Activated naive CD8-positive, alpha-beta T cell treated with anti-CD3 and anti-CD28 coated beads, Interleukin-2, amount 50 U/mL, for 24 hours (primary cell): ENCODE results near the gene MED13L.

Experiments used
- ATAC-seq: fragments of 150-1000 bp; cut with Tn5 transposase; one replicate; pipeline ENCODE4 v1.10.0; 2021
- DNase-seq: peaks from one replicate; pipeline ENCODE4 v3.0.0; 2021
- H3K27ac Mint-ChIP-seq: one replicate; pipeline ENCODE4 v1.8.0; 2021; ENCODE audit warnings: mild to moderate bottlenecking, mixed read lengths
- H3K27me3 Mint-ChIP-seq: one replicate; pipeline ENCODE4 v1.8.0; 2021; ENCODE audit warnings: mixed read lengths
- H3K36me3 Mint-ChIP-seq: one replicate; pipeline ENCODE4 v1.8.0; 2021; ENCODE audit warnings: low read depth, mixed read lengths
- H3K4me1 Mint-ChIP-seq: one replicate; pipeline ENCODE4 v1.8.0; 2021; ENCODE audit warnings: mixed read lengths
- H3K4me3 Mint-ChIP-seq: one replicate; pipeline ENCODE4 v1.8.0; 2021; ENCODE audit warnings: mild to moderate bottlenecking, moderate library complexity, mixed read lengths
- H3K9me3 Mint-ChIP-seq: one replicate; pipeline ENCODE4 v1.8.0; 2021; ENCODE audit warnings: mixed read lengths

Gene MED13L

DNA sequence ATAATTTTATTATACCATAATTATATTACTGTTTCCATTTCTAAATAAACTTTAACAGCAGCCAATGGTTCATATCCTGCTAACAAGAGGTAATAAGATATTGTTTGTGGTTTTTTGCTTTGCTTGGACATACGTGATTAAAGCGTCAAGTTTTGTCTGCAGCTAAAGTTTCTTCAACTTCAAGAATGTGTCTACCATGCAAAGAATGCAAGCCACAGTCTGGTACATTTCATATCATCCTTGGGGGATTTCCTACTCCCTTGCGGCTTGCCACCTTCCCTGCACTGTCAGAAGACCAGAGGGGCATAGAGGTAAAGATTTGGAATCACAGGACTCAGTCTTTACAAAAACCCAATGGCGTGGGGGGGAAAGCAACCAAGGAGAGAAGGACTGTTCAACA, 125.2 kb downstream of the MED13L start:
- H3K4me1 Mint-ChIP-seq = peaks cover 51% of the 10 kb centered on the region
- DNase-seq (no peak), ATAC-seq (peak; percentile 57)
- H3K36me3 Mint-ChIP-seq = no peaks in the 10 kb centered on the region
- no peaks in the 10 kb centered on the region for H3K9me3 Mint-ChIP-seq
- no peak overlapping the region for H3K4me3 Mint-ChIP-seq
- no peaks in the 10 kb centered on the region for H3K27me3 Mint-ChIP-seq
- H3K27ac Mint-ChIP-seq = no peak overlapping the region

DNA sequence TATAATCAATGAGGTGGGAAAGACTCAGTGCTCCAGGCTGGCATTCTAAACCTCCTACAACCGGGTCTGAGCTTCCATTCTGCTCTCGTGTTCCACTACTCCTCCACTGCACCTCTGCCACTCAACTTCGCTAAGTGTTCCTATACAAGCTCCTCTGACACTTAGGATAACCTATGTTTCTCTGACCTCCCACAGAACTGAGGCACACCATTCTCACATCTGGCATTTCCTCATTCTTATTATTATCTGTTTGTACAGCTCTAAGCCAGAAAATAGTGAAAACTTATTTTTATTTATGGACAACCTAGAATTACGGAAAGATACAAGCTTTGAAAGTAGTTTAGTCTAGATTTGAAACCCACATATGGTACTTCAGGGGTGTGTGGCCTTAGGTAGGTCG, 127.0 kb downstream of the MED13L start:
- peaks cover 48% of the 10 kb centered on the region for H3K4me1 Mint-ChIP-seq
- no peaks in the 10 kb centered on the region for H3K36me3 Mint-ChIP-seq
- H3K27ac Mint-ChIP-seq = no peak overlapping the region
- H3K4me3 Mint-ChIP-seq = no peak overlapping the region
- no peak for ATAC-seq
- no peaks in the 10 kb centered on the region for H3K9me3 Mint-ChIP-seq
- no peak for DNase-seq
- H3K27me3 Mint-ChIP-seq = no peaks in the 10 kb centered on the region

DNA sequence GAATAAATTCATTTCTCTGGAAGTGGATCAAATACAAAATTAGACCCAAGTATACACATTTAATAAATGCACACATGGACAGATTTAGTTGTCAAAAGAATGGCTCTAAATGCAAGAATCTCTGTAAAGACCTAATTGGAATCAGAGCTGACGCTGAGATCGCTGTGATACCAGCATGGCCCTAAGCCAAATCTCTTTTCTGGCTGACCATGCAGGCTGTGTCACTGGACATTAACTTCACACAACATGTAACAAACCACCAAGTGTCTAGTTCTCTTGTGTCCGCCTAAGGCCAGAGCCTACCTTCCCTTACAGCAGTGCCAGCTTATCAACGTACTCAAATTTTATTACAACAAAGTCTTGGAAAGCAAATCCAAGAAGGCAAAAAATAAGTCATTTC, 127.5 kb downstream of the MED13L start:
- H3K4me1 Mint-ChIP-seq = peaks cover 50% of the 10 kb centered on the region
- no peak for DNase-seq
- H3K27me3 Mint-ChIP-seq = no peaks in the 10 kb centered on the region
- no peak overlapping the region for H3K4me3 Mint-ChIP-seq
- H3K27ac Mint-ChIP-seq = no peak overlapping the region
- no peak for ATAC-seq
- no peaks in the 10 kb centered on the region for H3K36me3 Mint-ChIP-seq
- no peaks in the 10 kb centered on the region for H3K9me3 Mint-ChIP-seq

DNA sequence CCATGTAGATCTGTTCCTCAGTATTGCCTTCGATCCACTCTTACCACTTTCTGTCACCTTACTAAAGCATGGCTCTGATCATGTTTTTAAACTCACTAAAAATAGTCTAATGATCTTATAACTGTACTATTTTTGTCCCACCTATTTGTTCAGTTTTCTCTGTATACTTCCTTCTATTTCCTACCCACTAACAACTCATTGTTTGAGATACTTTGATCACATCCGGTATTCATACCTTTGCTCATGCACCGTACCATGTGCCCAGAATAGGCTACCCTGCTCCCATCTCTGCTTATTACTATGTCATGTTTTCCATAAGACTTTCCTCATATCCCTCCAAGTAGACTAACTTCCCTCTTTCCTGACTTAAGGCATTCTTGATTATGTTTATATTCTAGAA, 128.6 kb downstream of the MED13L start:
- Mint-ChIP-seq H3K4me3 (no peak overlapping the region), H3K9me3 (no peaks in the 10 kb centered on the region), H3K36me3 (no peaks in the 10 kb centered on the region), H3K4me1 (peaks cover 58% of the 10 kb centered on the region), H3K27me3 (no peaks in the 10 kb centered on the region), H3K27ac (no peak overlapping the region)
- ATAC-seq (peak; percentile 54), DNase-seq (no peak)

DNA sequence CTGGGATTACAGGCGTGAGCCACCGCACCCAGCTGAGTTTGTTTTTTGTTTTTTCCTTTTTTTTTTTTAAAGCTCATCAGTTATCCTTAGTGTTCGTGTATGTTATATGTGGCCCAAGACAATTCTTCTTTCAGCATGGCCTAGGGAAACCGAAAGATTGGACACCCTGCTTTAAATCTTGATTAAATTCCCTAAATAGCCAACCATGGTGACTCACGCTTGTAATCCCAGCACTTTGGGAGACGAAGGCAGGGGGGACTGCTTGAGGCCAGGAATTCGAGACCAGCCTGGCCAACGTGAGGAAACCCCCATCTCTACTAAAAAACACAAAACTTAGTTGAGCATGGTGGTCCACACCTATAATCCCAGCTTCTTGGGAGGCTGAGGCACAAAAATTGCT, 131.1 kb downstream of the MED13L start:
- ATAC-seq (no peak), DNase-seq (no peak)
- Mint-ChIP-seq H3K4me3 (no peak overlapping the region), H3K9me3 (no peaks in the 10 kb centered on the region), H3K27me3 (no peaks in the 10 kb centered on the region), H3K27ac (no peak overlapping the region), H3K36me3 (no peaks in the 10 kb centered on the region), H3K4me1 (peaks cover 59% of the 10 kb centered on the region)

DNA sequence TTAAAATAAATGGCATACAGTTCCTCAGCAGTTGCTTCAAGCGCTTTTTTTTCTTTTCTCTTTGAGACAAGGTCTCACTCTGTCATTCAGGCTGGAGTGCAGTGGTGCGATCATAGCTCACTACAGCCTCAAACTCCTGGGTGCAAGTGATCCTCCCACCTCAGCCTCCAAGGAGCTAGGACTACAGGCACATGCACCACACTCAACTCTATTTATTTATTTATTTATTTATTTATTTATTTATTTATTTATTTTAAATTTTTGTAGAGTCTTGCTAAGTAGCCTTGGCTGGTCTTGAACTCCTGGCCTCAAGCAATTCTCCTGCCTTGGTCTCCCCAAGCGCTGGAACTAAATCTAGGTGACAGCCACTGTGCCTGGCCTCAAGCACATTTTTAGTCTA, 132.0 kb downstream of the MED13L start:
- Mint-ChIP-seq H3K4me3 (no peak overlapping the region), H3K36me3 (no peaks in the 10 kb centered on the region), H3K27me3 (no peaks in the 10 kb centered on the region), H3K4me1 (peaks cover 54% of the 10 kb centered on the region), H3K9me3 (no peaks in the 10 kb centered on the region), H3K27ac (no peak overlapping the region)
- ATAC-seq (no peak), DNase-seq (no peak)

DNA sequence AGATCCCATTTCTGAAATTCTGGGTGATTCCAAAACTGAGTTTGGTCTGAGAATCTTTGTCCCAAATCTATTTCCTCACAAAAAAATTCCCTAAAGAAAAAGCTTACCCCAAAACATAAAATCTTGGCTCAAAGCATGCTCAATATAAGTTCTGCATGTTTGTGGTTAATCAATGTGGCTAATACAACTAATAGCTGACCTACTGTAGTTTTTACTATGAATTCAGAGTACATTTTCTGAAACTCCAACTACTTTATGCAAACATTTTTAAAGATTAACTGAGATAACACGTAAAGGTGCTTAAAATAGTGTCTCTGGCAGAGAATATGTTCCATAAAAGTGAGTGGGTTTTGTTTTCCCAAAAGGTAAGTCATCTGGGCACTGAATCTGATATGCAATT, 133.1 kb downstream of the MED13L start:
- Mint-ChIP-seq H3K27ac (peak overlapping the region; percentile 77), H3K9me3 (no peaks in the 10 kb centered on the region), H3K27me3 (no peaks in the 10 kb centered on the region), H3K4me3 (no peak overlapping the region), H3K36me3 (no peaks in the 10 kb centered on the region), H3K4me1 (peaks cover 55% of the 10 kb centered on the region)
- ATAC-seq (no peak), DNase-seq (no peak)

DNA sequence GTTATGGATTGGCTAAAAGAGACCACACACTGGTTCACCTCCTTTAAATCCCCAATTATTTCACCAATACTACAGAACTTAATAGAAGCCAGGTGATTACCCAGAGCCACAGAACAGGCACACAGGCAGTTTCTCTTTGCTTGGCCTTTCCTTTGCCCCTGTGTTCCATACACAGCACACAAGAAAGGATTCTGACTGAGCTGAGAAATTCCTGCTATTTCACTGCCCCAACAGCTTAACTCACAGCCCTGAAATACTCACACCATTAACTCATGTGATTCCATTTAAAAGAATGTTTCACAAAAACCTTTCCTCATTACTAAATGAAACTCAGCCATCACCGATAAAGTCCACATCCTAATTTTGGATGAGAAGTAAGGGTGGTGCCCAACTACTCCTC, 133.6 kb downstream of the MED13L start:
- H3K27me3 Mint-ChIP-seq = no peaks in the 10 kb centered on the region
- no peaks in the 10 kb centered on the region for H3K9me3 Mint-ChIP-seq
- ATAC-seq (peak; percentile 57), DNase-seq (no peak)
- peak overlapping the region; percentile 77 for H3K27ac Mint-ChIP-seq
- peak overlapping the region; percentile 51 for H3K4me3 Mint-ChIP-seq
- H3K4me1 Mint-ChIP-seq = peaks cover 54% of the 10 kb centered on the region
- no peaks in the 10 kb centered on the region for H3K36me3 Mint-ChIP-seq

DNA sequence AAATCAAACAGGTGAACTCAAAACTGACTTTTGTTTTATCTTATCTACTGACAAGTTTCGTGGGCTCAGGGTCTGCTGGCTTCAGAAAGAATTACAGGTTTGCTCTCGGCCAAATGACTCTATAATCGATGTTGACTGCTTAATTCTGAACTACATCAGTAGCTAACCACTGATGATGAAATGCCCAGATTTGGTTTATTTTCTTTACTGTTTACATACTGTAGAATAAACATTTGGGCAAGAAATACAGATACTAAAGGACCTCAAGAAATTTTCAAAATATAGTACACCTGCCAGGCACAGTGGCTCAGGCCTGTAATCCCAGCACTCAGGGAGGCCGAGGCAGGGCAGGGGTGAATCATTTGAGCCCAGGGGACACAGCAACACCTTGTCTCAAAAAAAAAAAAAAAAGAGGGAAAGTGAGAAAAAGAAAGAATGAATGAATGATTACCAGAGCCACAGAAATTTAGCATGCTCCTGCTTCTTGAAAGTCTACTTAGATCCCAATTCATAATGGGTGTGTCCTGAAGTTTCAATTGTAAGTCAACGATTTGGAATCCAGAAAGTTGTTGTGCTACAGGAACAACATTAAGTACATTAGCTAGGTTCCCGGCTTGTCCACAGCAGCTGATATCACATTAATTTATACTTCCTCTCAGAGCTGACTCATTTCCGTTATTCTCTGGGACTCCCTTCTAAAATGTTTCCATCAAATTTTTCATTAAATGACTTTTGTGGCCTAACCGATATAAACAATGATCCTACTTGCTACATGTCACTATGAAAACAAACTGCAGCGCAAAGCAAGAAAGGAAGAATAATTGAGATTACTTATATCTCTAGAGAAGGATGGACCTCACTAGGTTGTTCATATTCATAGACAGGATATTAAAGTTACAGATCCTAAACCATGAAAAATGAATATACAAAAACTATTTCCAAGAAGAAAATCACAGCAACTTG, 134.3 kb downstream of the MED13L start:
- DNase-seq = no peak
- ATAC-seq = peak; percentile 61
- no peaks in the 10 kb centered on the region for H3K27me3 Mint-ChIP-seq
- H3K4me1 Mint-ChIP-seq = peaks cover 57% of the 10 kb centered on the region
- peak overlapping the region; percentile 51 for H3K4me3 Mint-ChIP-seq
- H3K9me3 Mint-ChIP-seq = no peaks in the 10 kb centered on the region
- H3K36me3 Mint-ChIP-seq = no peaks in the 10 kb centered on the region
- H3K27ac Mint-ChIP-seq = peak overlapping the region; percentile 77

DNA sequence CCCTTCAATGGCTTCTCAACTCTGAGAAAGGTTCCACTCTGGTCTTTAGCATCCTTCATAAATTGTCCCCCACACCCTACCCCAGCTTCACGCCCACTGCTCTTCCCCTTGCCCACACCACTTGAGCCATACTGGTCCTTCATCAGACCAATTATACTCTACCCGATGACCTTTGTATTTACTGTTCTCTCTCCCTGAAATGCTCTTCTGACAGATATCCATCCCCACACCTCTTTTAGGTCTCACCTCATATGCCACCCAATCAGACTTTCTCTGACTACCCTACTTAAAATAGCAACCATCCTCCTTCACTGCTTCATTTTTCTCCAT, 135.7 kb downstream of the MED13L start:
- Mint-ChIP-seq H3K4me1 (peaks cover 67% of the 10 kb centered on the region), H3K27ac (peak overlapping the region; percentile 4), H3K9me3 (no peaks in the 10 kb centered on the region), H3K27me3 (no peaks in the 10 kb centered on the region), H3K4me3 (no peak overlapping the region), H3K36me3 (no peaks in the 10 kb centered on the region)
- DNase-seq (no peak), ATAC-seq (no peak)

DNA sequence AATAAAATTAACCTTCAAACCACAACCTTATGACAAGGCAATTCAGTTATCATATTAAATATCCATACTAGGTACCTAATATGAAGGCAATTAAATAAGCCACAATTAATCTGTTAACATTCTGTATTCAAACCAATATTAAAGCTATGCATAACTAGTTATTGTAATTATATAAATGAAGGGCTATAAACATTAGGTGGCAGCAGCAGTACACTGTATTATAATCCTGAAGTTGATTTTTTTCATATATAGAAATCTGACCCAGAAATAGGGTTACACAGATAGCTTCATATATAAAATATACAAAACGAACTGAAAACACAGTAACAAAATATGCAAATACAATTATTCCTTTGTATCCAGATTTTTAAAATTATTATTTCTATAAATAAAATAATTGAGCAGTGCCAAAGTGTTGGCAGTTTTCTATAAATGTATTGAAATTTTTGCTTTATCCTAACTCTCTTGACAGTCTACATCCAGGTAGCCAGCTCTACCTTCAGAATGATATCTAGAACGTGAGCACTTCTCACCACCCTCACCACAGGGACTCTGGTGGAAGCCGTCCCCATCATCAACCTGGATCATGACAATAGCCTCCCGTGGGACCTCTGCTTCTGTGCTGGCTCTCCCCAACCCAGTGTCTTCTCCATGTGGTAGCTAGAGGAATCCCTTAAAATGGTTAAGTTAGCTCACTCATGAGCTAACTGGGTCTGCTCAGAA, 136.2 kb downstream of the MED13L start:
- ATAC-seq = no peak
- Mint-ChIP-seq H3K27ac (peak overlapping the region; percentile 4), H3K4me1 (peaks cover 72% of the 10 kb centered on the region), H3K4me3 (no peak overlapping the region), H3K36me3 (no peaks in the 10 kb centered on the region), H3K27me3 (no peaks in the 10 kb centered on the region), H3K9me3 (no peaks in the 10 kb centered on the region)
- no peak for DNase-seq

DNA sequence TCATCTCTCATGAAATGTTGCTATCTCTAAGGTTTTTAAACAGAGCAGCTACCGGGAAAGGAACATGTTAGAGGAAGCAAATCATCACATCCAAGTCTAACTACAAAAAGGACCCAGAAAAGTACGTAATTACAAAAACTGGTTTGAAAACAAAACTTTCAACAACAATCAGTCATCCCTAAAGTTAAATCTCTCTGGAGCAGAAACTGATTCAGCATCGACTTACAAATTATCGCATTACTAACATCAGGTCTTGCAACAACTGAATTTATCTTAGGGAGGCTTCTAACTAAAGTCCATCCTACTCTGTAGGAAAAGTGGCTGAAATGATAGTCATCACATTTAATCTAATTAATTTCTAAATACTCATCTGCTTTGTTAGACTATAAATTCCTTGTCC, 137.0 kb downstream of the MED13L start:
- Mint-ChIP-seq H3K27me3 (no peaks in the 10 kb centered on the region), H3K9me3 (no peaks in the 10 kb centered on the region), H3K4me3 (no peak overlapping the region), H3K36me3 (no peaks in the 10 kb centered on the region), H3K4me1 (peaks cover 78% of the 10 kb centered on the region), H3K27ac (no peak overlapping the region)
- DNase-seq = no peak
- ATAC-seq = no peak

DNA sequence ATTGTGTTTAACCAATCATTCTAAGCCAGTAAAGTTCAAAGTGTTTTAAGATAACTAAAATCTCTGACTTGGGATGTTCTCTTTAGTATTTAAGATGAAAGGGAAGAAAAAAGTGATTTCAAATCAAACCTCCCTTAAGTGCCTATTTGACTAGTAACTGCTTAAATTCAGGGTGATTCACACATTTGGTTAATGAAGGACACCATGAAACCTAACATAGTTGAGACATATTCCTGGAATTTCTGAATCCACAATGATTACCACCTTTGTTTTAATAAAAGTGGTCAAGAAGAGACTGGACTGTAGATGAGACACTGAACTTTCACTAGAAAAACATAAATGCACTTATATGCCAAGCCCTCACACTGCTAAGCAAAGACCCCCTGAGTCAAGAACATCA, 138.7 kb downstream of the MED13L start:
- no peak overlapping the region for H3K27ac Mint-ChIP-seq
- DNase-seq (no peak), ATAC-seq (no peak)
- peaks cover 76% of the 10 kb centered on the region for H3K4me1 Mint-ChIP-seq
- no peaks in the 10 kb centered on the region for H3K9me3 Mint-ChIP-seq
- H3K36me3 Mint-ChIP-seq = no peaks in the 10 kb centered on the region
- no peaks in the 10 kb centered on the region for H3K27me3 Mint-ChIP-seq
- H3K4me3 Mint-ChIP-seq = no peak overlapping the region

DNA sequence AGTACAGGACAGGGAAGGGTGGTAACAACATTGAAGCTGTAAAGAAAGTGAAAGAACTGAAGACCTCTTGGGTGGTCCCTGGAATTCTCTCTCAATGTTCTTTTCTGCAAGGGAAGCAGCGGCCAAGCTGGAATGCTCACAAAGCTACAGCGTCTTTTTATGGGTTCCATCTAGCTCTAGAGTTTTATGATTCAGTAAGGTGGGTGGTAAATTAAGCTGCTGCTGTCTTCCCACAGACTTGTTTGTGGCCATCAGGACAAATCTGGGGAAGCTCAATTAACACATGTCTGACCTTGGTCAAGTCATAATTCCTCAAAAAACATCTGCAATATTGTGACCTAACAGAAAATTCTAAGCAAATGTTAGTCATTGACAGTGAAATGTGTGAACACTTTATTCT, 139.1 kb downstream of the MED13L start:
- H3K4me1 Mint-ChIP-seq = peaks cover 76% of the 10 kb centered on the region
- H3K27me3 Mint-ChIP-seq = no peaks in the 10 kb centered on the region
- no peak for ATAC-seq
- H3K27ac Mint-ChIP-seq = no peak overlapping the region
- H3K4me3 Mint-ChIP-seq = no peak overlapping the region
- no peaks in the 10 kb centered on the region for H3K9me3 Mint-ChIP-seq
- no peak for DNase-seq
- H3K36me3 Mint-ChIP-seq = no peaks in the 10 kb centered on the region

DNA sequence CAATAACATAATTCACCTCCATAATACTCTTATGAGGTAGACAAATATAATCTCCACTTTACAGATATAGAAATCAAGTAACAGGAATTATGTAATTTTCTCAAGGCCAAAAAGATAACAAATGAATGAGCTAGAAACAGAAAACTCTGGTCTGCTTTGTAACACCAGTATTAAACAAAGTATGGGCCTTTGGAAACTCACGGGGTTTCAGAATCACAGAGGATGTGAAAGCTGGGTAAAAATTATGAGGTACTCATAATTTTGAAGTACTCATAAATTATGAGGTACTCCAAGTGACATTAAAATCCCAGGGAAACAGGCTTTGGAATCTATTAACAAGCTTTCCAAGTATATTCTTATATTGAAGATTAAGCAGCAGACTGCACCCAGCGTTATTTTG, 140.2 kb downstream of the MED13L start:
- no peak overlapping the region for H3K4me3 Mint-ChIP-seq
- ATAC-seq (no peak), DNase-seq (no peak)
- peak overlapping the region; percentile 76 for H3K27ac Mint-ChIP-seq
- H3K9me3 Mint-ChIP-seq = no peaks in the 10 kb centered on the region
- H3K27me3 Mint-ChIP-seq = no peaks in the 10 kb centered on the region
- H3K4me1 Mint-ChIP-seq = peaks cover 79% of the 10 kb centered on the region
- H3K36me3 Mint-ChIP-seq = no peaks in the 10 kb centered on the region
